Mucosa of descending colon (tissue), 3 donors: ENCODE data around the gene SDK1. TPM values are rescaled to one million over a fixed set of nuclear protein-coding genes. Genes with fewer than 3 reads are reported as not detected.

ENCODE experiments used
- ATAC-seq: fragments of 200-7000 bp; cut with Tn5 transposase; one replicate; pipeline ENCODE4 v1.9.1; 2020; ENCODE audit warnings: mild to moderate bottlenecking, moderate library complexity
- DNase-seq, 3 donors: peaks; one replicate each; pipeline ENCODE4 v3.0.0-alpha.2; 2020
- H3K36me3 ChIP-seq: fragments of 200-600 bp; one replicate; pipeline ENCODE4 v1.8.0; 2021; ENCODE audit warnings: low read depth, mild to moderate bottlenecking
- H3K4me1 ChIP-seq: fragments of 200-600 bp; one replicate; pipeline ENCODE4 v1.8.0; 2021; ENCODE audit warnings: low read depth, mild to moderate bottlenecking
- H3K4me3 ChIP-seq: fragments of 200-600 bp; one replicate; pipeline ENCODE4 v1.8.0; 2021; ENCODE audit warnings: mild to moderate bottlenecking
- H3K9me3 ChIP-seq: fragments of 200-600 bp; one replicate; pipeline ENCODE4 v1.8.0; 2021; ENCODE audit warnings: mild to moderate bottlenecking
- CTCF ChIP-seq: fragments of 200-600 bp; IDR thresholded peaks from one replicate; pipeline ENCODE4 v1.8.0; 2022; ENCODE audit warnings: antibody characterized with exemption, mild to moderate bottlenecking
- intact Hi-C, 2 donors: fragments of 100-400 bp; cut with DNase I in 1 of 2; cut with micrococcal nuclease in 1 of 2; formaldehyde crosslinking; loops; one replicate each; pipeline versions ENCODE4 v1.11.0 to v1.11.1; 2022; cut with DNase I, micrococcal nuclease
- total RNA-seq, 3 donors: library from RNA; stranded (reverse); fragmentation: NEBNext Ultra II Directional in 2 of 3; extraction: Animal tissue kit (Norgen Biotek cat#: 25700) in 2 of 3; gene quantifications; one replicate each; pipeline versions ENCODE4 v1.2.1 to v1.2.4, GENCODE V29; 2021 to 2023
- donor health status: DM: no; HTN: no; CAD: no; lungs with moderate emphysema.
- donor health status: DM: no; HTN: no; CAD: no.
- donor health status: DM: no; HTN: yes; CAD: no.

Gene SDK1
- total RNA-seq, 3 donors from 2014 or later: 2.7 to 20.2 (median 4.2) TPM

GRCh38 chr7:3380034-3380433, 79.0 kb downstream of the SDK1 start:
- DNase-seq (no peak), ATAC-seq (no peak)
- Histone ChIP-seq H3K4me3 (no peak overlapping the region), H3K9me3 (no peaks in the 10 kb centered on the region), H3K36me3 (no peaks in the 10 kb centered on the region), H3K4me1 (no peaks in the 10 kb centered on the region)
- no peak for TF ChIP-seq CTCF
- intact Hi-C loops: no loop called here

- DNase-seq: no peak
- H3K9me3 ChIP-seq: no peaks in the 10 kb centered on the region
- no peaks in the 10 kb centered on the region for H3K4me1 ChIP-seq
- no peak overlapping the region for H3K4me3 ChIP-seq
- intact Hi-C loops: no loop called here
- TF ChIP-seq CTCF: no peak
- ATAC-seq: no peak
- H3K36me3 ChIP-seq: no peaks in the 10 kb centered on the region
These were observed 80.0 kb downstream of the SDK1 start for GRCh38 chr7:3380886-3381685.

- intact Hi-C loops: no loop called here
- Histone ChIP-seq H3K4me1 (no peaks in the 10 kb centered on the region), H3K4me3 (no peak overlapping the region), H3K9me3 (no peaks in the 10 kb centered on the region), H3K36me3 (no peaks in the 10 kb centered on the region)
- ATAC-seq (no peak), DNase-seq (no peak)
- TF ChIP-seq CTCF: no peak
These were observed 85.6 kb downstream of the SDK1 start for GRCh38 chr7:3386423-3387190.

- no peak overlapping the region for H3K4me3 ChIP-seq
- intact Hi-C loops: no loop called here
- no peaks in the 10 kb centered on the region for H3K4me1 ChIP-seq
- DNase-seq (no peak), ATAC-seq (no peak)
- H3K36me3 ChIP-seq: no peaks in the 10 kb centered on the region
- TF ChIP-seq CTCF: no peak
- H3K9me3 ChIP-seq: peaks cover 14% of the 10 kb centered on the region
These were observed 92.8 kb downstream of the SDK1 start for GRCh38 chr7:3393862-3394261.

- no peak for DNase-seq
- TF ChIP-seq CTCF: no peak
- Histone ChIP-seq H3K4me3 (no peak overlapping the region), H3K4me1 (no peaks in the 10 kb centered on the region), H3K9me3 (peaks cover 14% of the 10 kb centered on the region), H3K36me3 (no peaks in the 10 kb centered on the region)
- intact Hi-C loops: no loop called here
- no peak for ATAC-seq
These were observed 96.3 kb downstream of the SDK1 start for GRCh38 chr7:3397324-3397723.
